ENCODE measurements around the gene MYF5.

The MYF5 gene

GRCh38 chr12:80766210-80766609 lies 49.5 kb downstream of the MYF5 start:
- DNase-seq (ENCODE audit: low read depth, low spot score): no peak

GRCh38 chr12:80766897-80767296 lies 50.2 kb downstream of the MYF5 start:
- DNase-seq (ENCODE audit: low read depth, low spot score): no peak
